Measurements from ENCODE around the gene ARPC4.
"Not testable (repeated sequence)": the region's sequence is repeated elsewhere in the genome, so short reads cannot be mapped to it uniquely, and the experiment has no call there.

The ARPC4 gene

GRCh38 chr3:9820946-9821345 lies 28.1 kb downstream of the ARPC4 start:
- DNase-seq (ENCODE audit: low read depth, low spot score) = peak; percentile 39

GRCh38 chr3:9825451-9826040 lies 32.7 kb downstream of the ARPC4 start:
- no peak for DNase-seq (ENCODE audit: low read depth, low spot score)

GRCh38 chr3:9826815-9827573 lies 34.1 kb downstream of the ARPC4 start:
- DNase-seq (ENCODE audit: low read depth, low spot score) = peak; percentile 82

- DNase-seq (ENCODE audit: low read depth, low spot score) = no peak
Observed at GRCh38 chr3:9828801-9829755, 36.2 kb downstream of the ARPC4 start.

- DNase-seq (ENCODE audit: low read depth, low spot score) = no peak
Observed at GRCh38 chr3:9831253-9831652, 38.4 kb downstream of the ARPC4 start.

GRCh38 chr3:9833078-9833477 lies 40.2 kb downstream of the ARPC4 start:
- no peak for DNase-seq (ENCODE audit: low read depth, low spot score)

GRCh38 chr3:9834520-9835380 lies 41.9 kb downstream of the ARPC4 start:
- no peak for DNase-seq (ENCODE audit: low read depth, low spot score)

GRCh38 chr3:9837701-9838582 lies 45.1 kb downstream of the ARPC4 start:
- DNase-seq (ENCODE audit: low read depth, low spot score) = no peak

GRCh38 chr3:9838856-9839255 lies 46.0 kb downstream of the ARPC4 start:
- no peak for DNase-seq (ENCODE audit: low read depth, low spot score)

GRCh38 chr3:9841015-9841414 lies 48.1 kb downstream of the ARPC4 start:
- no peak for DNase-seq (ENCODE audit: low read depth, low spot score)

- DNase-seq (ENCODE audit: low read depth, low spot score) = peak; percentile 98
Observed at GRCh38 chr3:9843715-9844438, 51.0 kb downstream of the ARPC4 start, which contains the start of gene RPUSD3. Gene RPUSD3 (minus strand): TSS chr3:9844008. CDS start chr3:9843990, 18 bp downstream.

- peak; percentile 70 for DNase-seq (ENCODE audit: low read depth, low spot score)
Observed at GRCh38 chr3:9846231-9846630, 53.3 kb downstream of the ARPC4 start.

GRCh38 chr3:9846931-9847488 lies 54.1 kb downstream of the ARPC4 start:
- no peak for DNase-seq (ENCODE audit: low read depth, low spot score)

GRCh38 chr3:9847870-9848269 lies 55.0 kb downstream of the ARPC4 start:
- peak; percentile 69 for DNase-seq (ENCODE audit: low read depth, low spot score)

- DNase-seq (ENCODE audit: low read depth, low spot score) = not testable (repeated sequence)
Observed at GRCh38 chr3:9848860-9849259, 56.0 kb downstream of the ARPC4 start.

GRCh38 chr3:9851383-9851782 lies 58.5 kb downstream of the ARPC4 start:
- peak; percentile 31 for DNase-seq (ENCODE audit: low read depth, low spot score)

GRCh38 chr3:9851926-9852325 lies 59.0 kb downstream of the ARPC4 start:
- not testable (repeated sequence) for DNase-seq (ENCODE audit: low read depth, low spot score)

- no peak for DNase-seq (ENCODE audit: low read depth, low spot score)
Observed at GRCh38 chr3:9852528-9852927, 59.6 kb downstream of the ARPC4 start.

GRCh38 chr3:9854291-9854940 lies 61.5 kb downstream of the ARPC4 start:
- DNase-seq (ENCODE audit: low read depth, low spot score) = peak; percentile 36
